Progenitor cell of endocrine pancreas (in vitro differentiated cells): ENCODE results near the gene ZIC1. TPM values are rescaled to one million over a fixed set of nuclear protein-coding genes. Genes with fewer than 3 reads are reported as not detected.
A peak's percentile ranks its signal among the peaks of the same experiment; 100 is the strongest.

Source experiments
- DNase-seq: peaks from one replicate; pipeline ENCODE4 v3.0.0; 2021; ENCODE audit warnings: low spot score; ENCODE audit not compliant: unreplicated experiment
- H3K27ac Mint-ChIP-seq: 2 replicates; pipeline ENCODE4 v1.8.0; 2021; ENCODE audit warnings: mild to moderate bottlenecking, moderate library complexity, mixed read lengths
- H3K27me3 Mint-ChIP-seq: 2 replicates; pipeline ENCODE4 v1.8.0; 2021; ENCODE audit warnings: mixed read lengths
- H3K36me3 Mint-ChIP-seq: 2 replicates; pipeline ENCODE4 v1.8.0; 2022; ENCODE audit warnings: mixed read lengths; ENCODE audit not compliant: insufficient read depth
- H3K4me1 Mint-ChIP-seq: 2 replicates; pipeline ENCODE4 v1.8.0; 2021; ENCODE audit warnings: low read depth, mixed read lengths
- H3K4me3 Mint-ChIP-seq: 2 replicates; pipeline ENCODE4 v1.8.0; 2021; ENCODE audit warnings: low read depth, mild to moderate bottlenecking, moderate library complexity, mixed read lengths
- H3K9me3 Mint-ChIP-seq: 2 replicates; pipeline ENCODE4 v1.8.0; 2021; ENCODE audit warnings: low read depth, mixed read lengths
- total RNA-seq: library from RNA; stranded (reverse); gene quantifications from 2 replicates; pipeline ENCODE4 v1.2.1, GENCODE V29; 2021
- TF ChIP-seq, protein P1 (sequence below): fragments of 200-600 bp; sonication (generic); IDR thresholded peaks from one replicate; pipeline ENCODE4 v1.5.0; 2021; ENCODE audit warnings: antibody characterized with exemption, mild to moderate bottlenecking; ENCODE audit not compliant: unreplicated experiment

ZIC1 gene
- total RNA-seq, 1 donor from 2014 or later: 0.77 TPM

DNA sequence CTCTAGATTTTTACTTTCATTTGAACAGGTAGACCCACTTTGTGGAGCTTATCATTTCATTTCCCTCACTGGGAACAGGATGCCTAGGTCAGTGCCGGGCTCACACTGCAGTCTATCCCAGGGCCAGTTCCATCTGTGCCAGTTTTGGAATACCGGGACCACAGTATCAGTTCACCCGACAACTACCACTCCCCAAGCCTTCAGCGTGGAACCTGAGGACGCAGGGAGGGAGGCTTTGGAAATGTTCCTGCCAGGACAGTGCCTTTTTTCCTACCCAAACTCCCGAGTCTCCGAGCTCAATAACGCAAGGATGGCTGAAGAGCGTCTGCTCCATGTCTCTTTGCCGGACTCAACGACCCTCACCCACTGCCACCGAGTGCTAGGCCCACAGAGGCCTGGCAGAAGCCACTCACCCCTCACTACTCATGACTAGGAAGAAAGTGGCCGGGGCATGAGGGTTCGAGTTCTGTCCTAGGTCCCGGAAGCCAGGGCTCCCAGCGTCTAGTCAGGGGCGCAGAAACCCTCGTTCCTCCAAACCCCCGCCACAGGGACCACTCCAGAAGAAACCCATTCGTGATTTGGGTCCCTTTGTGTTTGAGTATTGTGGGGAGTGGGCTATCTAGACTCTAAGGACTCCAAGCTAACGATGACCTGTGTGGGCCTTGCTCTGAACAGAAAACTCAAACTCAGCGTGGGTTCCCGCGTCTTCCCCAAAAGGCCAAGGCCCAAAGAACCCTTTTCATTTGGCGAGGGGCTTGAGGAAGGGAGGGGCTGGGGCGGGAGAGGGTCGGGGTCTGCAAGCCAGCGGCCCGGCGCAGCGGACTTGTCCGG, 11.4 kb downstream of the ZIC1 start:
- Mint-ChIP-seq H3K4me3 (no peak overlapping the region), H3K9me3 (no peaks in the 10 kb centered on the region), H3K27me3 (peaks cover 97% of the 10 kb centered on the region), H3K36me3 (no peaks in the 10 kb centered on the region), H3K4me1 (peaks cover 8% of the 10 kb centered on the region), H3K27ac (no peak overlapping the region)
- DNase-seq: no peak
- TF ChIP-seq, protein P1, sequence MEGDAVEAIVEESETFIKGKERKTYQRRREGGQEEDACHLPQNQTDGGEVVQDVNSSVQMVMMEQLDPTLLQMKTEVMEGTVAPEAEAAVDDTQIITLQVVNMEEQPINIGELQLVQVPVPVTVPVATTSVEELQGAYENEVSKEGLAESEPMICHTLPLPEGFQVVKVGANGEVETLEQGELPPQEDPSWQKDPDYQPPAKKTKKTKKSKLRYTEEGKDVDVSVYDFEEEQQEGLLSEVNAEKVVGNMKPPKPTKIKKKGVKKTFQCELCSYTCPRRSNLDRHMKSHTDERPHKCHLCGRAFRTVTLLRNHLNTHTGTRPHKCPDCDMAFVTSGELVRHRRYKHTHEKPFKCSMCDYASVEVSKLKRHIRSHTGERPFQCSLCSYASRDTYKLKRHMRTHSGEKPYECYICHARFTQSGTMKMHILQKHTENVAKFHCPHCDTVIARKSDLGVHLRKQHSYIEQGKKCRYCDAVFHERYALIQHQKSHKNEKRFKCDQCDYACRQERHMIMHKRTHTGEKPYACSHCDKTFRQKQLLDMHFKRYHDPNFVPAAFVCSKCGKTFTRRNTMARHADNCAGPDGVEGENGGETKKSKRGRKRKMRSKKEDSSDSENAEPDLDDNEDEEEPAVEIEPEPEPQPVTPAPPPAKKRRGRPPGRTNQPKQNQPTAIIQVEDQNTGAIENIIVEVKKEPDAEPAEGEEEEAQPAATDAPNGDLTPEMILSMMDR: no peak

DNA sequence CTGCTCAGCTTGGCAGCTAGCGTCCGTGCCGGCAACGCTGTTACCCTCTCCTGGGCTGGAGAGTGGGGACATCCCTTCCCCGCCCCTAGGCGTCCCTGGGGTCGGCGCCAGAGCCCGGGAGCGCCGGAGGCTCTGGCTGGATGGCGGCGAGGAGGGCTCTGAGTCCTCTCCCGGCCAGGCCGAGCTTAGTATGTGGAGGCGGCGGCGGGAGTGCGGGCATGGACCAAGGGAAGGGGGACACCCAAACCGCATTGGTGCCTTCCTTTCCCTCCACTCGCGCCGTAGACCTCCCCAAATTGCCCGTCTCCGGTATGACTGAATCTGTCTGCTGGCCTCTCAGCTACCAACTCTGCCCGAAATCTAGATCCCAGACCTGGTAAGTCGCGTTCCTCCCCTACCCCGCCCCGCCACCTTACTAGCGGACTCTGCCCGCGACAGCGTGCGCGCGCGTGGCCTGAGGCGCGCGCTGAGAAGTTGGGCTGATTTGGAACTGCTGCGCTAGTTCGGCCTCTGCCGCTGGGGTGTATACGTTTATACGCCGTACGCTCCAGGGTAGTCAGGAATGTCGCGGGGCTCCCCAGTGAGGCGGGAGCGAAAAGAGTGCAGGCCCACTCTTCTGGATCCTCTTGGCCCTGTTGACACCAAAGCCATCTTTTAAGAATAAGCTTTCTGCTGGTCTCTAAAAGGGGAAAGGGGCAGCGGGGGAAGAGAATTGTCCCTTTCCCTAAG, 12.2 kb downstream of the ZIC1 start:
- Mint-ChIP-seq H3K4me1 (peaks cover 8% of the 10 kb centered on the region), H3K27me3 (peaks cover 94% of the 10 kb centered on the region), H3K36me3 (no peaks in the 10 kb centered on the region), H3K27ac (no peak overlapping the region), H3K9me3 (no peaks in the 10 kb centered on the region), H3K4me3 (no peak overlapping the region)
- TF ChIP-seq, protein P1: no peak
- no peak for DNase-seq

DNA sequence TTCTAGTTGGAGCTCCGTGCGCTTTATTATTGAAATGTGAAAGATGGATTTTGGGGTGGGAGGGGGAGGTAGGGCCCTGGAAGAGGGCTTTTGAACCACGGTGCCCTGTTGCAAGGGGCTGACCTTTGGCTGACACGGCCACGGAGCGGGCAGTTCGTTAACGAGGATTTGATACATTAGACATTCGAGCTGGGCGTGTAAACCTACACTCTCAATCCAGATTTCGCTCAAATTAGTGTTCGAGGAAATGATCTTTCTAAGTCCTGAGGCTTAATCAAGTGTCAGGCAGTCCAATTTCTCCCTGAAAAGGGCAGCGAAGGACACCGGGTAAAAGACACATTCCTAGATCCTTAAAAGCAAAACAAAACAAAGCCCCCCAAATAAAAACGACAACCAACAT, 13.0 kb downstream of the ZIC1 start:
- peaks cover 92% of the 10 kb centered on the region for H3K27me3 Mint-ChIP-seq
- H3K9me3 Mint-ChIP-seq: no peaks in the 10 kb centered on the region
- no peaks in the 10 kb centered on the region for H3K36me3 Mint-ChIP-seq
- TF ChIP-seq, protein P1: no peak
- H3K4me1 Mint-ChIP-seq: peaks cover 8% of the 10 kb centered on the region
- H3K27ac Mint-ChIP-seq: no peak overlapping the region
- no peak overlapping the region for H3K4me3 Mint-ChIP-seq
- DNase-seq: no peak

DNA sequence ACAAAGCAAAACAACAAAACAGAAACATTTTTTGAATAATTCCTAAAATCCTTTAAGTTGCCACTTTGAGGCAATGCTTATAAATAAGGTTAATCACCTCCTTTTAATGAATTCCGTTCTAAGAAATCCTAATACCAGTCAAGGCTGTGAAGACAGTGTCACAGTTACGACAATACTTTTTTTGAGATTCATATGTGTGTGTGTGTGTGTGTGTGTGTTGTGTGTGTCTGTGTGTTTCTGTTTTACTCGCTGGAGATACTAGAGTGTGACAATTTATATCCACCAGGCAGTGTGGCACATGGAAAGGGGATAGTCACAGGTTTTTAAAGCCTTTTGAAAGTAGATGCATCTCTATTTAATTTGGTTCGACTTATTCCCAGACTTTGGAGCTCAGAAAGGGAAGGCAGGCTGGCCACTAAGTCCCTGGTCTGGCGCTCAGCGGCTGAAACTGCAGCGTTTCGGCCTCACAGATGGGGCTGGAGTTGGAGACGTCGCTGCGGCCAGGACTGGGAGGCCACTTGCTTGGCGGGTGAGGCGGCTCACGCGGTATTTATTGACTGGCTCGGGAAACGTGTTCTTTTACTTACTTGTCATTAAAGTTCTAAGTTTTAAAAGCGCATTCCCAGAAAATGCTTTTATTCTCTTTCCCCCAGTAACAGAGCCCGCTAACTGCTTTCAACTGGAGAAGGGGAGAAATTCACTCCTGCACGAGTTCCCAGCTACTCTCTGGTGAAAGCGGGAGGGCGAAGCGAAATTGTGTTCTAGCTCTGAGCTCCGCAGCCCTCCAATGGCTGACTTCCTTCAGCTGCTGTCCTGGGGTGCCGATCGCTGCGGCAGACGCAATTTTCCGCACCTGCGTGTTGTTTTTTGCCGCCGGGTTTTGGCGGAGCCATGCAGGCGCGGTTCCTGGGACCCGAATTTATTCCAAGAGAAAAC, 13.7 kb downstream of the ZIC1 start:
- Mint-ChIP-seq H3K9me3 (no peaks in the 10 kb centered on the region), H3K27me3 (peaks cover 92% of the 10 kb centered on the region), H3K4me1 (peaks cover 8% of the 10 kb centered on the region), H3K4me3 (no peak overlapping the region), H3K27ac (no peak overlapping the region), H3K36me3 (no peaks in the 10 kb centered on the region)
- no peak for DNase-seq
- TF ChIP-seq, protein P1: no peak

DNA sequence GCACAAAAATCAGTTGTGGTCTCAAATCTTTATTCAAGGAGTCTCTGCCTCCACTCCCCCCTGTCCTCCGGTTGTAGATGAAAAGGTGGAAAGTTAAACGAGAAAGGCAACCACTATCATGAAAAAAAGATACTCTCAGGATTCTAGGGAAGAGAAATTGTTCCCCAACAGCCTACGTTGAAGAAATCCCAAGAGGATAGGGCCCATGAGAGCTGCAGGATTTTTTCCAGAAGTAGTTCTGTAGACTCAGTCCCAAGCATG, 14.3 kb downstream of the ZIC1 start:
- Mint-ChIP-seq H3K9me3 (no peaks in the 10 kb centered on the region), H3K27me3 (peaks cover 92% of the 10 kb centered on the region), H3K4me1 (peaks cover 8% of the 10 kb centered on the region), H3K27ac (peak overlapping the region; percentile 82), H3K4me3 (no peak overlapping the region), H3K36me3 (no peaks in the 10 kb centered on the region)
- TF ChIP-seq, protein P1: no peak
- no peak for DNase-seq
